PC-9 (cell line): ENCODE results near the gene CAPN14.

Experiments used
- EZH2 ChIP-seq: fragments of 200-600 bp; sonication (generic); IDR thresholded peaks from 2 replicates; pipeline ENCODE4 v1.8.0; 2017; ENCODE audit warnings: antibody characterized with exemption, low read depth
- TF ChIP-seq, protein P1 (sequence below): fragments of 200-600 bp; sonication (generic); conservative IDR thresholded peaks from 2 replicates; pipeline ENCODE4 v1.6.1; 2017; ENCODE audit warnings: mixed run types, antibody characterized with exemption, mild to moderate bottlenecking, moderate library complexity

DNA sequence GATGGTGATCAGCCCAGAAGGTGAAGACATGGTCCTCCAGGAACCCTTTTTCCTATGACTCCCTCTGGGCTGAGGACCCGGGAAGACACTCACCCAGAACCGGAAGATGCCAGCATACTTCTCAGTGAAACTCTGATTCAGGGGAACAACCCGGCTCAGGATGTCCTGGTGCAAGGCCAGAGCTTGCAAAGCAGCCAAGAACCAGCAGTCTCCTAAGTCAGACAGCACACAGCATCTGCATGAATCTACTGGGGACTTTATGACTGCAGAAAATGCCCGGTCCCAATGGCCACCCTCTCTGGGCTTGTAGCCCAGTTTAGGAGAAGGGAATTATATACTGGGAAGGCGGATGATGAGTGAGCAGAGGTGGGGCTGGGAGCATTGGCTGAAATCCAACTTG is 15.3 kb downstream of the CAPN14 start:
- TF ChIP-seq, protein P1, sequence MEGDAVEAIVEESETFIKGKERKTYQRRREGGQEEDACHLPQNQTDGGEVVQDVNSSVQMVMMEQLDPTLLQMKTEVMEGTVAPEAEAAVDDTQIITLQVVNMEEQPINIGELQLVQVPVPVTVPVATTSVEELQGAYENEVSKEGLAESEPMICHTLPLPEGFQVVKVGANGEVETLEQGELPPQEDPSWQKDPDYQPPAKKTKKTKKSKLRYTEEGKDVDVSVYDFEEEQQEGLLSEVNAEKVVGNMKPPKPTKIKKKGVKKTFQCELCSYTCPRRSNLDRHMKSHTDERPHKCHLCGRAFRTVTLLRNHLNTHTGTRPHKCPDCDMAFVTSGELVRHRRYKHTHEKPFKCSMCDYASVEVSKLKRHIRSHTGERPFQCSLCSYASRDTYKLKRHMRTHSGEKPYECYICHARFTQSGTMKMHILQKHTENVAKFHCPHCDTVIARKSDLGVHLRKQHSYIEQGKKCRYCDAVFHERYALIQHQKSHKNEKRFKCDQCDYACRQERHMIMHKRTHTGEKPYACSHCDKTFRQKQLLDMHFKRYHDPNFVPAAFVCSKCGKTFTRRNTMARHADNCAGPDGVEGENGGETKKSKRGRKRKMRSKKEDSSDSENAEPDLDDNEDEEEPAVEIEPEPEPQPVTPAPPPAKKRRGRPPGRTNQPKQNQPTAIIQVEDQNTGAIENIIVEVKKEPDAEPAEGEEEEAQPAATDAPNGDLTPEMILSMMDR = no peak
- no peak for TF ChIP-seq EZH2
